HuH-7.5 (cell line): ENCODE measurements around the gene LCMT1.

ENCODE experiments used
- DNase-seq: peaks from one replicate; pipeline ENCODE4 v3.0.0; 2011; ENCODE audit warnings: low spot score

The LCMT1 gene

DNA sequence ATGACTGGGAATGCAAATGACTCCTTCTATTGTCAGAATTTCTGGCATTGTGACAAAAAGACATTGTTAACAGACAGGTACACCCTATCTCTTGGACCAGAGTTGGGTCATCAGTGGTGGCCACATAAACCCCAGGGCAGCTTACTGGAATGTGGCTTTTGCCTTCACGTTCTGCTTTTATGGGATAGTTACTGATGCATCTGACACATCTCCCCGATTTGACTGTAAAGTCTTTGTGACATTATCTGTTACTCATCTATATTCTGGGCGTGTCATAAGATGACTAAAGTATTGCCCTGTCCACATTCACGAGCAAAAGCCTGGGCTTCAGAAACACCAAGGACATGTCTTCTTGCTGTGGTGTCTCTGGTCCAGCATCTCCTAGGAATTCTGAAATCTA lies 86.5 kb downstream of the LCMT1 start:
- no peak for DNase-seq

DNA sequence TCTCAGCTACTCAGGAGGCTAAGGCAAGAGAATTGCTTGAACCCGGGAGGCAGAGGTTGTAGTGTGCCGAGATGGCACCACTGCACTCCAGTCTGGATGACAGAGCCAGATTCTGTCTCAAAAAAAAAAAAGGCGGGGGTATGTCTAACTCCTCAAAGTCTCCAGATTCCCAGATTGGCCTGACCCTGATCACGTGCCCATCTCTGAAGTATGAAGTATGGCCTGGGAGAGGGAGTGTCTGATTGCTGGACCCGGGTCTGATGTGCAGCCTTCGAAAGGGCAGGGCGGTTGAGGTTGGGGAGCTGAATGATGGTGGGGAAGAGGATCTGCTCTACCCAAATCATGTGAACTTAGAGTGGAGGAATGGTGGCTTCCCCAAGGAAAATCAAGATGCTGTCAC lies 87.9 kb downstream of the LCMT1 start:
- no peak for DNase-seq

DNA sequence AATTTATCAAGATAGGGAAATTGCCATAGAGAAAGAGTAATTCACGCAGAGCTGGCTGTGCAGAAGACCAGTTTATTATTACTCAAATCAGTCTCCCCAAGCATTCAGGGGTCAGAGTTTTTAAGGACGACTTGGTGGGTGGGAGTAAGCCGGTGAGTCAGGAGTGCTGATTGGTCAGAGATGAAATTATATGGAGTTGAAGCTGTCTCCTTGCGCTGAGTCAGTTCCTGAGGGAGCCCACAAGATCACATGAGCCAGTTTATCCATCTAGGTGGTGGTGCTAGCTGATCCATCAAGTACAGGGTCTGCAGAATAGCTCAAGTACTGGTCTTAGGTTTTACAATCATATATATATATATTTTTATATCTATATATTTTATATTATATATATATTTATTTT lies 99.2 kb downstream of the LCMT1 start:
- no peak for DNase-seq

DNA sequence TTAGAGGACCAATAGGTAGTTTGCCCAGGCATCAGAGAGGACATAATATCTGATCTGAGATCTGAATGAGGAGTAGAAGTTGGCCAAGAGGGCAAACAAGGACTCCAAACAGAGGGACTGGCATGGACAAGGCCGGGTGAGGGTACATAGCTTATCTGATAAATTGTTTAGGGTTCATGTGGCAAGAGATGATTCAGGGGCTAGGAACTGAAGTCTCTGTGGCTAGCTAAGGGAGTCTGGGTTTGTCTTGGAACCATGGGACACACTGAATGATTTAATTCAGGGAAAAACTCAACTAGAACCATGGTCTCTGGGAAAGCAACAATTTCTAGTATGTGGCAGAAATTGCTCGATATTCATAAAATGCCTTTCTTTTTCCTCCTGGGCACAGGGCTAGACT lies 101.1 kb downstream of the LCMT1 start:
- no peak for DNase-seq

DNA sequence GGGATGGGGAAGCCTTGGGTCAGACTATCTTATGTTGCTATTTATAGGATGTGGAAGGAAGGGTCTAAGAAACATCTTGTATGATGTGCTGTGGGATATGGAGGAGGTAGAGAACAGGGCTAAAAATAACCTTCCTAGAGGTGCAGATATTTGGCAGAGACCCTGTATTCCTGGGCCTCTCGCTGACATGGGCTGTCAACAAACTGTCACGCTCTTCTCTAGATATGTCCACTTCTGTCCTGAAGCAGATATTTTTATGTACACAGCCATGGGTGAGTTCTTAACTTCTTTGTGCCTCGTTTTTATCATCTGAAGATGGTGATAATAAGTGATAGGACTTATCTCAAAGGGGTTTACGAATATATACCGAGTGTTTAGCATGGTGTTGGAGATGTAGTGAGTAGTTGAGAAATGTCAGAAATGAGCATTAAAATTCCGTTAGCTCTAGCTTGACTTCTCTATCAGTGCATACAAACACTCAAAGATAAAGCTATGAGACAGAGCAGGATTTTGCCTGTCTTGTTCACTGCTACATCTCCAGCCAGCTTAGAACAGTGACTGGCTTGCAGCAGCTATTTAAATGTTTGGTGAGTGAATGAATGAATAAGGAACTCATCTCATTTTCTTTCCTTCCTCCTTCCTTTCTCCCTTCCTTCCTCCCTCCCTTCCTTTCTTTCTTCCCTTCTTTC lies 102.3 kb downstream of the LCMT1 start:
- DNase-seq: no peak

DNA sequence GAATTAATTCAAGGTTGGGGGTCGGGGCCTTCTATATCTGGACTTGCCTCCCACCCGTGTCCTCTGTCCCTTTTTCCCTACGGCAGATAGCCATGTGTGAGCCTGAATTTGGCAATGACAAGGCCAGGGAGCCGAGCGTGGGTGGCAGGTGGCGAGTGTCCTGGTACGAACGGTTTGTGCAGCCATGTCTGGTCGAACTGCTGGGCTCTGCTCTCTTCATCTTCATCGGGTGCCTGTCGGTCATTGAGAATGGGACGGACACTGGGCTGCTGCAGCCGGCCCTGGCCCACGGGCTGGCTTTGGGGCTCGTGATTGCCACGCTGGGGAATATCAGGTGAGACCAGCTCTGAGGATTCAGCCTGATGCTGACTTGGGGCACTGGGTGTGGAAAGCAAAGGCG lies 105.6 kb downstream of the LCMT1 start:
- no peak for DNase-seq

DNA sequence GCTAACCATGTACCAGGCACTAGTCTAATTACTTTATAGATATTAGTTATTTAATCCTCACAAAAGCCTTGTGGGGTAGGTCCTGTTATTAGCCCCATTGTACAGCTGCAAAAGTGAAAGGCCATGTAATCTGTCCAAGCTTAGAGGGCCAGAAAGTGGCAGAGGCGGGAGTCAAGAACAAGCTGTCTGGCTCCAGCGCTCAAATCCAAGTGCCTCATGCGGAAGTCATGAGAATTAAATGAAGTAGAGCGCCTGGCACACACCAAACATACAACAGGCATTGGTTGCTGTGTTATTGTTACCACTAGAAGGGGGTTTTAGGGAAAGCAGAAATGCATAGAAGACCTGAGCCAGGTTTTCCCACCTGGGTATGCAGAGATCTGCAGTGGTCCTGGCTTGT lies 106.4 kb downstream of the LCMT1 start:
- DNase-seq: no peak

DNA sequence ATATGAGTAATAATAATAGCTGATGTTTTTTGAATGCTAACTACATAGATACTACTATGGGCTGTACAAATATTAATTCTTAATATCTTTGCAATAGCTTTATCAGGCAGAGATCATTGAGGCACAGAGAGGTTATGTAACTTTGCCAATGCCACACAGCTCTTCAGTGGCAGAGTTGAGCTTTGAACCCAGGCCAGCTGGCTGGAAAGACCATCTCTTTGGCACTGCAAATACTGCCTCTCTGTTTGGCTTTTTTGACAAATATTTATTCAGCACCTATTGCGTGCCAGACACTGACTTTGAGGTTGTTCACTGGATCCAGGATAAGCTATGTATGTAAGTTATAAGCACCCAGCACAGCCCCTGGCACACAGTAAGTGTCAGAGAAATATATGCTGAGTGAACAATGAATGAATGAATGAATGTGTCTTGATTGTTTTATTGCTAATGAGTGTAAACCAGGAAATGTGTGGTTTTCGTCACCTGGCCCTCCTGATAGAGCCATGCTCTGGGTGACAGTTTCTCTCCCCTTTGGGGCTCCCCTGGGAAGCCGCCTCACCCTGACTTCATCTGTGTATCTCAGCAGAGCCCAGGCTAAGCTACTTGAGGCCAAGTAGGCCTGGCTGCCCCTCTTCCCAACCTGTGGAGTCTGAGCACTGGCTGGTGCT lies 107.7 kb downstream of the LCMT1 start:
- no peak for DNase-seq

DNA sequence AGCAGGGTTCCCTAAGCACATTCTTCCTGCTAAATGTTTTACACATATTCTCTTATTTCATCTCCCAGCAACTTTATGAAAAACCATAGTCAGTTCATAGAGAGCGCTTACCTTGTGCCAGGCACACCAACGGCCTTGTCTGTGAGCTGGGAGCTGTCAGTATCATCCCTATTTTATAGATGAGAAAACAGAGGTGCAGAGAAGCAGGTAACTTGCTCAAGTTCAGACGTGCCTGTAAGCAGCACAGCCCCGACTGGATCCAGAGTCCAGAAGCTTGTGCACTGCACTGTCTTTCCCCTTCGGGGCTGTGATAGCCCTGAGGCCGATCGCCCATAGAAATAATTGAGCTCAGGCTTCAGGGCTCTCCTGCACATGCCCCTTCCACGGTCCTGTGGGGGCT lies 111.4 kb downstream of the LCMT1 start:
- no peak for DNase-seq

DNA sequence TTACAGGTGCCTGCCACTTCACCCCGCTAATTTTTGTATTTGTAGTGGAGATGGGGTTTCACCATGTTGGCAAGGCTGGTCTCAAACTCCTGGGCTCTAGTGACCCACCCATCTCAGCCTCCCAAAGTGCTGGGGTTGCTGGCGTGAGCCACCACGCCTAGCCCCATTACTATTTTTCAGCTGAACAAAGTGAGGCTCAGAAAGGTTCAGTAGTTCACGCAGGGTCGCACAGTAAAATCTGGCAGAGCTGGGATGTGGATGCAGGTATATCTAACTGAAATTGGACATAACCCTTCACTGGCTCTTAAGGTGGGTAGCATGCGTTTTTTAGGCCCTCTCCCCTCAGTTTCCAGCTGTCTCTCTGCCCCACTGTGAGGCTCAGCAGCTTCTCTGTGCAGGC lies 112.4 kb downstream of the LCMT1 start:
- DNase-seq: no peak

DNA sequence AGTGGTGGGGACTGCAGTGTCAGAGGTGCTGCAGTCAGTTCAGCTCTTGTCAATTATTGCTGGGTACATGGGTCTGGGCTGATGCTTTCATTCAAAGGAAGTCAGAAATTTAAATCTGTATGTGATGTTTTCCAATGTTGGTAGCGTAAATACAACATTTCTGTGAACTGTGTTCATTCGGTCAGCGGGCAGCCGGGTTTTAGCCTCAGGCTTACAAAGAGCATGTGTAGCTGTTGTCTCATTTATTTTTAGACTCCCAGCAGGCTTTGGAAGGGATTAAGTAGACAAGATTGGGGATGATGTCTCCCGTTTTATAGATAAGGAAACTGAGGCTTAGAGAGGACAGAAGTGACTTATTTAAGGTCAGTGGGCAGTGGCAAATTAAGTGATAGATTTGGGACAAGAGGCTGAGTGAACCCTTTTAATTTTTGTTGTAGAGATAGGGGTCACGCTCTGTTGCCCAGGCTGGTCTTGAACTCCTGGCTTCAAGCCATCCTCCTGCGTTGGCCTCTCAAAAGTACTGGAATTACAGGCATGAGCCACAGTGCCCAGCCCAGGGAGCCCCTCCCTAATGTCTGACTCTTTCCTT lies 113.3 kb downstream of the LCMT1 start:
- no peak for DNase-seq
